Measurements from ENCODE around the gene LRRC17.

- TF ChIP-seq EZH2phosphoT487 (IDR thresholded peaks at IDR 0.05; ENCODE audit: insufficient read depth, low read depth) (no peak), EZH2 (IDR thresholded peaks at IDR 0.05; ENCODE audit: insufficient read depth, poor library complexity, severe bottlenecking) (no peak)
Measured at GRCh38 chr7:102982235-102982634, 69.4 kb downstream of the LRRC17 start.

All from GM23248 (cell line).